OCI-LY7 (cell line): ENCODE results near the gene CNOT3. TPM values are rescaled to one million over a fixed set of nuclear protein-coding genes. Genes with fewer than 3 reads are reported as not detected.

Experiments
- BruUV-seq: library from RNA; stranded (reverse); fragments of 400-500 nt; replicated peaks from 2 replicates; lab custom pipeline; 2021; lab: Mats Ljungman, UMichigan
- CTCF ChIA-PET: fragments of 300-600 bp; sonication (Branson Sonifier 250); formaldehyde crosslinking; loops from one replicate; lab custom pipeline; 2022; ENCODE audit warnings: antibody characterized with exemption; ENCODE audit not compliant: unreplicated experiment; lab: Charles Lee
- POLR2A ChIA-PET: fragments of 300-600 bp; sonication (Branson Sonifier 250); formaldehyde crosslinking; loops from one replicate; lab custom pipeline; 2022; ENCODE audit warnings: antibody characterized with exemption; lab: Charles Lee
- DNase-seq: peaks from one replicate; pipeline ENCODE4 v3.0.0-alpha.2; 2015; ENCODE audit warnings: low spot score
- H2AFZ ChIP-seq: fragments of 200-600 bp; sonication (generic), shearing (Covaris generic); 2 replicates; pipeline ENCODE4 v1.6.1; 2014; ENCODE audit warnings: mild to moderate bottlenecking, antibody characterized with exemption, low read length, moderate library complexity
- H3K27ac ChIP-seq: fragments of 200-600 bp; sonication (generic); 2 replicates; pipeline ENCODE4 v1.5.1; 2014; ENCODE audit warnings: mixed run types, low read depth, mild to moderate bottlenecking, moderate library complexity, low read length, inconsistent platforms; ENCODE audit not compliant: poor library complexity, severe bottlenecking
- H3K36me3 ChIP-seq: fragments of 200-600 bp; sonication (generic); 2 replicates; pipeline ENCODE4 v1.6.1; 2014; ENCODE audit warnings: mild to moderate bottlenecking, antibody characterized with exemption, low read length, moderate library complexity, mixed read lengths; ENCODE audit not compliant: insufficient read depth
- H3K4me1 ChIP-seq: fragments of 200-600 bp; sonication (generic); 2 replicates; pipeline ENCODE4 v1.5.1; 2014; ENCODE audit warnings: mild to moderate bottlenecking, low read length; ENCODE audit not compliant: insufficient read depth, poor library complexity, severe bottlenecking
- H3K4me2 ChIP-seq: fragments of 200-600 bp; sonication (generic); 2 replicates; pipeline ENCODE4 v1.6.1; 2014; ENCODE audit warnings: mild to moderate bottlenecking, low read length
- H3K4me3 ChIP-seq: fragments of 200-600 bp; sonication (generic); 2 replicates; pipeline ENCODE4 v1.5.1; 2014; ENCODE audit warnings: mild to moderate bottlenecking, low read depth, low read length; ENCODE audit not compliant: poor library complexity, severe bottlenecking
- H3K79me2 ChIP-seq: fragments of 200-600 bp; sonication (generic); 2 replicates; pipeline ENCODE4 v1.6.1; 2016; ENCODE audit warnings: low read depth, mild to moderate bottlenecking, low read length, moderate library complexity, mixed read lengths; ENCODE audit not compliant: insufficient read depth
- H3K9me2 ChIP-seq: fragments of 200-600 bp; sonication (generic); 2 replicates; pipeline ENCODE4 v1.6.1; 2016; ENCODE audit warnings: mild to moderate bottlenecking, low read length, mixed read lengths; ENCODE audit not compliant: insufficient read depth
- H3K9me3 ChIP-seq: fragments of 200-600 bp; sonication (generic); 2 replicates; pipeline ENCODE4 v1.6.1; 2014; ENCODE audit warnings: mild to moderate bottlenecking, mixed run types, low read length, mixed read lengths
- H4K20me1 ChIP-seq: fragments of 200-600 bp; sonication (generic); 2 replicates; pipeline ENCODE4 v1.6.1; 2014; ENCODE audit warnings: mild to moderate bottlenecking, antibody characterized with exemption, low read length, moderate library complexity, mixed read lengths; ENCODE audit not compliant: insufficient read depth
- CTCF ChIP-seq: fragments of 200-600 bp; sonication (generic); conservative IDR thresholded peaks from 2 replicates; pipeline ENCODE4 v1.5.1; 2014; ENCODE audit warnings: mild to moderate bottlenecking, antibody characterized with exemption, low read length, moderate library complexity, mixed read lengths
- EZH2phosphoT487 ChIP-seq: fragments of 200-600 bp; sonication (generic); IDR thresholded peaks from 2 replicates; pipeline ENCODE4 v1.6.1; 2018; ENCODE audit warnings: low read depth, borderline replicate concordance, mild to moderate bottlenecking, mixed run types, antibody characterized with exemption, low read length, moderate library complexity, mixed read lengths
- intact Hi-C: fragments of 100-400 bp; cut with micrococcal nuclease; formaldehyde crosslinking; loops from one replicate; pipeline ENCODE4 v1.10.0; 2022; ENCODE audit not compliant: unreplicated experiment
- total RNA-seq, 2 experiments: library from RNA; depleted of rRNA in 1 of 2; stranded (reverse); fragments of >200 nt in 1 of 2; shearing (Covaris generic) in 1 of 2; gene quantifications; 2 replicates each; pipeline ENCODE4 v1.2.3, GENCODE V29; 2014 to 2022

The CNOT3 gene
- total RNA-seq, 2 experiments from 2014 or later = 18.4 to 54.8 TPM

GRCh38 chr19:54149021-54149812 lies 11.7 kb downstream of the CNOT3 start:
- Histone ChIP-seq H3K36me3 (peaks cover 96% of the 10 kb centered on the region), H3K9me3 (no peaks in the 10 kb centered on the region), H2AFZ (no peak overlapping the region), H3K79me2 (no peaks in the 10 kb centered on the region), H3K4me3 (no peak overlapping the region), H3K27ac (no peak overlapping the region), H3K9me2 (no peaks in the 10 kb centered on the region), H3K4me1 (peaks cover under 1% of the 10 kb centered on the region), H3K4me2 (no peak overlapping the region), H4K20me1 (no peaks in the 10 kb centered on the region)
- BruUV-seq = no TSS peak
- ChIA-PET POLR2A (no interaction called here), CTCF (no interaction called here)
- TF ChIP-seq EZH2phosphoT487 = no peak
- no peak for TF ChIP-seq CTCF
- intact Hi-C loops = no loop called here
- no peak for DNase-seq

DNA sequence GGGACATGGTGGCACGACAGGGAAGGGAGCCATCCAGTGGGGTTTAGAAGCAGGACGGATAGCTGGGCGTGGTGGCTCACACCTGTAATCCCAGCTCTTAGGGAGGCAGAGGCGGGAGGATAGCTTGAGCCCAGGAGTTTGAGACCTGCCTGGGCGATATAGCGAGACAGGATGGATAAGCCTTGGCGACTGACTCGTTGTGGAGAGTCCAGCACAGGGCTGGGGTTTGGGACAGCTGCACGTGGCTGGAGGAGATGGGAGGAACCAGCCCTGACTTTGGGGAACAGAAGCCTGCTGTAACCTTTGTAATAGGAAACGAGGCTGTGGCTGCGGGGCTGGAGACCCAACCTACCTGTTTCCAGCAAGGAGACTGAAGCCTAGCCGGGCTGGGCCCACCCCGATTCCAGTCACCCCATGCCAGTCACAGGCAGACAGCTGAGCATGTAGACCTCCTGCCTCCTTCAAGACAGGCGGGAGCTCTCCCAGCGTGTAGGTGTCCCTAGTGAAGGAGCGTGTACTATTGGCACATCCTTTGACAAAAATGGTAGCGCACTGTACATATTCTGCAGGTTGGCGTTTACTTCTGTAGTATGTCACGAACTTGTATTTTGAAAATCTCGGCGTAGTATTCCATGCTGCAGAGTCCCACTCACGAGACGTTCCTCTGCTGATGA lies 13.9 kb downstream of the CNOT3 start:
- Histone ChIP-seq H3K4me2 (no peak overlapping the region), H3K9me3 (no peaks in the 10 kb centered on the region), H3K4me1 (peaks cover 6% of the 10 kb centered on the region), H2AFZ (no peak overlapping the region), H4K20me1 (no peaks in the 10 kb centered on the region), H3K9me2 (no peaks in the 10 kb centered on the region), H3K36me3 (peaks cover 97% of the 10 kb centered on the region), H3K4me3 (no peak overlapping the region), H3K27ac (no peak overlapping the region), H3K79me2 (no peaks in the 10 kb centered on the region)
- no TSS peak for BruUV-seq
- CTCF ChIA-PET = no interaction called here
- POLR2A ChIA-PET = interaction anchor here (0.9 kb wide), 1 partner anchor 9 kb away, joined by 3 read pairs; the partner anchor contains the start of gene LENG1
- TF ChIP-seq EZH2phosphoT487 (no peak), CTCF (no peak)
- intact Hi-C loops = no loop called here
- no peak for DNase-seq

GRCh38 chr19:54152267-54152666 lies 14.7 kb downstream of the CNOT3 start:
- BruUV-seq = no TSS peak
- intact Hi-C loops = no loop called here
- no peak for DNase-seq
- Histone ChIP-seq H3K4me3 (no peak overlapping the region), H3K27ac (no peak overlapping the region), H3K9me2 (no peaks in the 10 kb centered on the region), H3K4me1 (peaks cover 6% of the 10 kb centered on the region), H3K79me2 (no peaks in the 10 kb centered on the region), H3K9me3 (no peaks in the 10 kb centered on the region), H4K20me1 (no peaks in the 10 kb centered on the region), H2AFZ (no peak overlapping the region), H3K36me3 (peaks cover 97% of the 10 kb centered on the region), H3K4me2 (no peak overlapping the region)
- ChIA-PET POLR2A (no interaction called here), CTCF (no interaction called here)
- TF ChIP-seq EZH2phosphoT487 = no peak
- no peak for TF ChIP-seq CTCF
